GM23248 (cell line): Measurements from ENCODE around the gene HSPA12A. TPM values are rescaled to one million over a fixed set of nuclear protein-coding genes. Genes with fewer than 3 reads are reported as not detected.

Source experiments
- DNase-seq: peaks from one replicate; pipeline ENCODE4 v3.0.0-alpha.2; 2015
- H2AFZ ChIP-seq: fragments of 200-600 bp; sonication (generic); 2 replicates; pipeline ENCODE4 v1.6.1; 2016; ENCODE audit warnings: antibody characterized with exemption
- H3F3A ChIP-seq: fragments of 200-600 bp; sonication (generic); 2 replicates; pipeline ENCODE4 v1.6.1; 2016; ENCODE audit warnings: mild to moderate bottlenecking, antibody characterized with exemption, mixed run types; ENCODE audit not compliant: insufficient read depth
- H3K27ac ChIP-seq: fragments of 200-600 bp; sonication (generic); 2 replicates; pipeline ENCODE4 v1.5.1; 2016; ENCODE audit warnings: mild to moderate bottlenecking
- H3K27me3 ChIP-seq: fragments of 200-600 bp; sonication (generic); replicated peaks from 2 replicates; pipeline ENCODE4 v1.6.1; 2016; ENCODE audit warnings: mild to moderate bottlenecking; ENCODE audit not compliant: insufficient read depth
- H3K36me3 ChIP-seq: fragments of 200-600 bp; sonication (generic); 2 replicates; pipeline ENCODE4 v1.6.1; 2016; ENCODE audit warnings: low read depth, mild to moderate bottlenecking
- H3K4me1 ChIP-seq: fragments of 200-600 bp; sonication (generic); 2 replicates; pipeline ENCODE4 v1.6.1; 2016; ENCODE audit warnings: mild to moderate bottlenecking; ENCODE audit not compliant: insufficient read depth
- H3K4me2 ChIP-seq: fragments of 200-600 bp; sonication (generic); one replicate; pipeline ENCODE4 v1.6.1; 2016; ENCODE audit warnings: mild to moderate bottlenecking; ENCODE audit not compliant: unreplicated experiment
- H3K4me3 ChIP-seq: fragments of 200-600 bp; sonication (generic); 2 replicates; pipeline ENCODE4 v1.5.1; 2016; ENCODE audit warnings: mild to moderate bottlenecking
- H3K79me2 ChIP-seq: fragments of 200-600 bp; sonication (generic); 2 replicates; pipeline ENCODE4 v1.6.1; 2016; ENCODE audit warnings: mild to moderate bottlenecking; ENCODE audit not compliant: insufficient read depth
- H3K9ac ChIP-seq: fragments of 200-600 bp; sonication (generic); 2 replicates; pipeline ENCODE4 v1.6.1; 2016; ENCODE audit warnings: mild to moderate bottlenecking
- H3K9me2 ChIP-seq: fragments of 200-600 bp; sonication (generic); 2 replicates; pipeline ENCODE4 v1.6.1; 2016; ENCODE audit warnings: mixed run types, mild to moderate bottlenecking, moderate library complexity; ENCODE audit not compliant: insufficient read depth
- H3K9me3 ChIP-seq: fragments of 200-600 bp; sonication (generic); one replicate; pipeline ENCODE4 v1.6.1; 2017; ENCODE audit warnings: low read depth
- H4K20me1 ChIP-seq: fragments of 200-600 bp; sonication (generic); 2 replicates; pipeline ENCODE4 v1.6.0; 2016; ENCODE audit not compliant: insufficient read depth
- EZH2 ChIP-seq: fragments of 200-600 bp; sonication (generic); IDR thresholded peaks from 2 replicates; pipeline ENCODE4 v1.6.1; 2018; ENCODE audit warnings: antibody characterized with exemption, mild to moderate bottlenecking; ENCODE audit not compliant: insufficient read depth, poor library complexity, severe bottlenecking
- EZH2phosphoT487 ChIP-seq: fragments of 200-600 bp; sonication (generic); IDR thresholded peaks from 2 replicates; pipeline ENCODE4 v1.6.1; 2018; ENCODE audit warnings: antibody characterized with exemption, moderate library complexity, mild to moderate bottlenecking, low read depth; ENCODE audit not compliant: insufficient read depth
- WGBS, 2 experiments: methylation state at CpG; one replicate each; pipeline ENCODE4 v1.1.6; 2015 to 2017; ENCODE audit warnings: low lambda C conversion rate in 2 of 2, low coverage in 1 of 2; ENCODE audit errors: missing lambda C conversion rate in 2 of 2; 5-methylcytosine and 5-hydroxymethylcytosine counted together
- in situ Hi-C: fragments of 300-500 bp; cut with MboI; formaldehyde crosslinking; loops from 2 replicates; pipeline ENCODE4 v1.15.0; 2020
- polyA plus RNA-seq: library from polyadenylated mRNA; unstranded; fragments of >200 nt; fragmentation: Nextera tagmentation; extraction: Ambion mirVana; gene quantifications from 2 replicates; pipeline ENCODE4 v1.2.1, GENCODE V29; 2016
- total RNA-seq: library from RNA; depleted of rRNA; stranded (reverse); fragments of >200 nt; shearing (Covaris generic); gene quantifications from 2 replicates; pipeline ENCODE4 v1.2.3, GENCODE V29; 2014

Gene HSPA12A
- total and polyA plus RNA-seq, 2 experiments from 2014 or later = 4.8 to 5.6 TPM

- no peaks in the 10 kb centered on the region for H3K36me3 ChIP-seq
- peaks cover 6% of the 10 kb centered on the region; the same call in 1 of the 2 replicates for H3K4me1 ChIP-seq
- DNase-seq = no peak
- H3K4me3 ChIP-seq = no peak overlapping the region
- no peaks in the 10 kb centered on the region for H3K27me3 ChIP-seq
- no peaks in the 10 kb centered on the region for H4K20me1 ChIP-seq
- H2AFZ ChIP-seq = no peak overlapping the region
- H3K9me3 ChIP-seq = no peaks in the 10 kb centered on the region
- no peak overlapping the region for H3K9ac ChIP-seq
- H3K27ac ChIP-seq = no peak overlapping the region
- in situ Hi-C loops = no loop called here
- whole genome bisulfite sequencing, 2 experiments = 89 to 94% methylated on average over 8 of the region's 8 CpGs
- H3K79me2 ChIP-seq = no peaks in the 10 kb centered on the region
- no peak overlapping the region for H3K4me2 ChIP-seq
- TF ChIP-seq EZH2 (no peak), EZH2phosphoT487 (no peak)
- no peaks in the 10 kb centered on the region for H3K9me2 ChIP-seq
- H3F3A ChIP-seq = no peaks in the 10 kb centered on the region
Measured at GRCh38 chr10:116785867-116786266, 43.5 kb upstream of the HSPA12A start.

- no peaks in the 10 kb centered on the region for H3F3A ChIP-seq
- no peaks in the 10 kb centered on the region for H3K27me3 ChIP-seq
- H4K20me1 ChIP-seq = no peaks in the 10 kb centered on the region
- WGBS, 2 experiments = 94 to 96% methylated on average over 9 to 11 of the region's 11 CpGs
- TF ChIP-seq EZH2 = no peak
- TF ChIP-seq EZH2phosphoT487 = no peak
- no peak overlapping the region for H3K9ac ChIP-seq
- H3K4me2 ChIP-seq = no peak overlapping the region
- no peaks in the 10 kb centered on the region for H3K36me3 ChIP-seq
- no peak for DNase-seq
- H3K9me2 ChIP-seq = no peaks in the 10 kb centered on the region
- no peak overlapping the region for H3K4me3 ChIP-seq
- H2AFZ ChIP-seq = no peak overlapping the region
- H3K27ac ChIP-seq = no peak overlapping the region
- H3K4me1 ChIP-seq = peaks cover 6% of the 10 kb centered on the region; the same call in 1 of the 2 replicates
- H3K79me2 ChIP-seq = no peaks in the 10 kb centered on the region
- in situ Hi-C loops = no loop called here
- H3K9me3 ChIP-seq = no peaks in the 10 kb centered on the region
Measured at GRCh38 chr10:116785282-116785681, 42.9 kb upstream of the HSPA12A start.

DNA sequence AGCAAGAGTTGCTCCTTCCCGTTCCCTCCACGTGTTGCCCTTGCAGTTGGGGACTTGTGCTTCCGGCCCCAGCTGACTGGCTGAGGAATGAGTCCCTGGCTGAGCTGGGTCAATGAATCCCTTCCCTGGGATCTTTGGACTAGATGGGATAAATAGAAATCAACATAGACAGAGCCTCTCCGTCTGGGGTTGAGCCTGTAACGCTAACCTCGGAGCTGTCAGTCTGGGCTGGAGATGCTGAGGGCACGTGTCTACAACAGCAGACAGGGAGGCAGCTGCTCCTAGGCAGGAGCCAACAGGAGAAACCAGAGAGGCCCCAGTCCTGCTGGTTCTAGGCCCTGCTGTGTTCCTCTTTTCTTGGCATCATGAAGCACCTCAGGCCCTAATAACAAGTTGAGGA, 42.3 kb upstream of the HSPA12A start:
- WGBS, 2 experiments = 84 to 85% methylated on average over 7 of the region's 7 CpGs

DNA sequence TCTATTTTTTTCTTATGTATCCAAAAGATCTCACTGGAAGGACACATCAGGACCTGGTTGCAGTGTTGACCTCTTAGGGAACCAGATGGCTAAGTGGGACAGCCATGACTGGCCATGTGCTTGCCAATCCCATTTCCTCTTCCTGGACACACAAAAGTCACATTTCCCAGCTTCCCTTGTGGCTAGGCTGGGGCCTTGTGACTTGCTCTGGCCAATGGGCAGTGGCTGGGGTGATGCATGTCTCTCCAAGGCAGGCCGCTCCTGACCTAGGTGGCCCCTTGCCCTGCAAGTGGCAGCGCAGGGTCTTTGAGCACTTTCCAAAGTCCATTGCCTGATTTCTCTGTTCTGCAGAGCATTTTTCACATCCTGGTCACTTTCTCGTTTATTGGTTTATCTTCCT, 41.7 kb upstream of the HSPA12A start:
- Histone ChIP-seq H3K9ac (no peak overlapping the region), H3K4me1 (peaks cover 6% of the 10 kb centered on the region; the same call in 1 of the 2 replicates), H3K9me2 (no peaks in the 10 kb centered on the region), H3K9me3 (no peaks in the 10 kb centered on the region), H3K36me3 (no peaks in the 10 kb centered on the region), H3K4me2 (no peak overlapping the region), H3K27me3 (no peaks in the 10 kb centered on the region), H3K4me3 (no peak overlapping the region), H3K79me2 (no peaks in the 10 kb centered on the region), H3F3A (no peaks in the 10 kb centered on the region), H3K27ac (no peak overlapping the region), H4K20me1 (no peaks in the 10 kb centered on the region), H2AFZ (no peak overlapping the region)
- in situ Hi-C loops = loop anchor here (5.0 kb wide), 1 partner anchor 97 kb away; no protein-coding TSS in a partner anchor
- DNase-seq = no peak
- no peak for TF ChIP-seq EZH2phosphoT487
- no peak for TF ChIP-seq EZH2
- WGBS, 2 experiments = 87 to 90% methylated on average over 3 of the region's 3 CpGs

More for the DNA sequence above, 42.3 kb upstream of the HSPA12A start:
- Histone ChIP-seq H3K27me3 (no peaks in the 10 kb centered on the region), H3K4me1 (peaks cover 6% of the 10 kb centered on the region; the same call in 1 of the 2 replicates), H3K9me2 (no peaks in the 10 kb centered on the region), H3K4me3 (no peak overlapping the region), H3F3A (no peaks in the 10 kb centered on the region), H3K9ac (no peak overlapping the region), H4K20me1 (no peaks in the 10 kb centered on the region), H3K4me2 (no peak overlapping the region), H3K36me3 (no peaks in the 10 kb centered on the region), H3K79me2 (no peaks in the 10 kb centered on the region), H3K9me3 (no peaks in the 10 kb centered on the region), H3K27ac (no peak overlapping the region), H2AFZ (no peak overlapping the region)
- DNase-seq = no peak
- TF ChIP-seq EZH2phosphoT487 = no peak
- no peak for TF ChIP-seq EZH2
- in situ Hi-C loops = loop anchor here (5.0 kb wide), 1 partner anchor 97 kb away; no protein-coding TSS in a partner anchor
